DND-41 (cell line): ENCODE results near the gene LRRC23.
A peak's percentile ranks its signal among the peaks of the same experiment; 100 is the strongest.

Experiments
- ATAC-seq: fragments of 200-7000 bp; cut with Tn5 transposase; 3 replicates; pipeline ENCODE4 v1.9.1; 2021; ENCODE audit warnings: low read depth; ENCODE audit not compliant: insufficient read depth
- DNase-seq: peaks from one replicate; pipeline ENCODE4 v3.0.0-alpha.2; 2020
- H2AFZ ChIP-seq: 2 replicates; pipeline ENCODE4 v1.6.0; 2012; ENCODE audit warnings: low read depth, low read length
- H3K27ac ChIP-seq: 2 replicates; pipeline ENCODE4 v1.5.1; 2012; ENCODE audit warnings: low read length, inconsistent platforms
- H3K27me3 ChIP-seq: fragments of 200-600 bp; sonication (generic); 2 replicates; pipeline ENCODE4 v1.6.0; 2012; ENCODE audit warnings: low read length, mild to moderate bottlenecking, inconsistent platforms; ENCODE audit not compliant: insufficient read depth, poor library complexity
- H3K36me3 ChIP-seq: 2 replicates; pipeline ENCODE4 v1.5.1; 2012; ENCODE audit warnings: low read length, inconsistent platforms; ENCODE audit not compliant: insufficient read depth
- H3K4me1 ChIP-seq: 2 replicates; pipeline ENCODE4 v1.5.1; 2012; ENCODE audit warnings: mild to moderate bottlenecking, low read length; ENCODE audit not compliant: insufficient read depth
- H3K4me2 ChIP-seq: 2 replicates; pipeline ENCODE4 v1.6.0; 2012; ENCODE audit warnings: mild to moderate bottlenecking, moderate library complexity, low read length, inconsistent platforms; ENCODE audit not compliant: insufficient read depth
- H3K4me3 ChIP-seq, 2 experiments: fragments of 200-600 bp in 1 of 2; shearing (Covaris generic) in 1 of 2; 2 replicates each; pipeline ENCODE4 v1.5.1; 2012 to 2016; ENCODE audit warnings: inconsistent platforms in 2 of 2, low read length in 2 of 2, mild to moderate bottlenecking in 2 of 2, low read depth in 1 of 2, moderate library complexity in 1 of 2
- H3K79me2 ChIP-seq: 2 replicates; pipeline ENCODE4 v1.6.0; 2012; ENCODE audit warnings: low read length, inconsistent platforms; ENCODE audit not compliant: insufficient read depth
- H3K9ac ChIP-seq: 2 replicates; pipeline ENCODE4 v1.6.0; 2012; ENCODE audit warnings: low read depth, mild to moderate bottlenecking, inconsistent platforms, low read length, moderate library complexity
- H3K9me3 ChIP-seq: 2 replicates; pipeline ENCODE4 v1.5.1; 2012; ENCODE audit warnings: low read length, moderate library complexity, mild to moderate bottlenecking, inconsistent platforms; ENCODE audit not compliant: insufficient read depth, severe bottlenecking
- H4K20me1 ChIP-seq: 2 replicates; pipeline ENCODE4 v1.6.0; 2012; ENCODE audit warnings: low read length; ENCODE audit not compliant: insufficient read depth
- EZH2 ChIP-seq: IDR thresholded peaks from 3 replicates; pipeline ENCODE4 v1.6.1; 2012; ENCODE audit warnings: borderline replicate concordance, low read depth, mild to moderate bottlenecking, moderate library complexity, low read length, inconsistent platforms; ENCODE audit not compliant: severe bottlenecking
- TF ChIP-seq, protein P1 (sequence below): IDR thresholded peaks from 2 replicates; pipeline ENCODE4 v1.5.1; 2012; ENCODE audit warnings: borderline replicate concordance, low read length, moderate library complexity, mild to moderate bottlenecking; ENCODE audit not compliant: poor library complexity, severe bottlenecking; ENCODE audit errors: extremely low read depth

LRRC23 gene

DNA sequence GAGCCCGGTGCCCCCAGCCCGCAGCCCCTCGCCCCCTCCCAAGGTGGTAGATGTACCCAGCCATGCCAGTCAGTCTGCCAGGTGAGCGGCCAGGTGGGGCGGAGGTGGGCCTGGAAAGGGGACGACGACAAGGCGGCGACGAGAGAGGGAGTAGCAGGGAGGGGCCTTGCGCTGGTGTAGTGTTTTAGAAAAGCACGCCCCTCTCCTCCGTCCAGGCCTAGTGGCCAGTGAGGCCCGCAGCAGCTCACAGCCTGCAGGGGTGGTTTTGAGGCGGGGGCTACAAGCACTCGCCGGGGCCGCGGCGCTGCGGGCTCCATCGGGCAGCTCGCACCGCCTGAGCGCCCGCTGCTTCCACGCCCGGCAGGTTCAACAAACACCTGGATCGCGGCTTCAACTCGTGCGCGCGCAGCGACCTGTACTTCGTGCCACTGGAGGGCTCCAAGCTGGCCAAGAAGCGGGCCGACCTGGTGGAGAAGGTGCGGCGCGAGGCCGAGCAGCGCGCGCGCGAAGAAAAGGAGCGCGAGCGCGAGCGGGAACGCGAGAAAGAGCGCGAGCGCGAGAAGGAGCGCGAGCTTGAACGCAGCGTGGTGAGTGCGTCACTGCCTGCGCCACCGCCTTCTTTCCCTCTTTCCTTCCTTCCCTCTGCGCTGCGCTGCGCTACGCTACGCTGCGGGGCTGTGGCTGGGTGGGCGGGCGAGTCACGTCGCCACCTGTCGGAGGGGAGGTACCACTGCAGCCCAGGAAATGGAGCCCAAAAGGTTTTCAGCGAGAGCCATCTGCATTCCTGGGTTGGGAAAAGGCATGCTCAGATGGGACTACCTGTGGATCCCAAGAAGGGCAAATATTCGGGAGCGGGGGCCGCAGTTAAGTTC lies 33.1 kb downstream of the LRRC23 start:
- no peak for TF ChIP-seq EZH2
- TF ChIP-seq, protein P1, sequence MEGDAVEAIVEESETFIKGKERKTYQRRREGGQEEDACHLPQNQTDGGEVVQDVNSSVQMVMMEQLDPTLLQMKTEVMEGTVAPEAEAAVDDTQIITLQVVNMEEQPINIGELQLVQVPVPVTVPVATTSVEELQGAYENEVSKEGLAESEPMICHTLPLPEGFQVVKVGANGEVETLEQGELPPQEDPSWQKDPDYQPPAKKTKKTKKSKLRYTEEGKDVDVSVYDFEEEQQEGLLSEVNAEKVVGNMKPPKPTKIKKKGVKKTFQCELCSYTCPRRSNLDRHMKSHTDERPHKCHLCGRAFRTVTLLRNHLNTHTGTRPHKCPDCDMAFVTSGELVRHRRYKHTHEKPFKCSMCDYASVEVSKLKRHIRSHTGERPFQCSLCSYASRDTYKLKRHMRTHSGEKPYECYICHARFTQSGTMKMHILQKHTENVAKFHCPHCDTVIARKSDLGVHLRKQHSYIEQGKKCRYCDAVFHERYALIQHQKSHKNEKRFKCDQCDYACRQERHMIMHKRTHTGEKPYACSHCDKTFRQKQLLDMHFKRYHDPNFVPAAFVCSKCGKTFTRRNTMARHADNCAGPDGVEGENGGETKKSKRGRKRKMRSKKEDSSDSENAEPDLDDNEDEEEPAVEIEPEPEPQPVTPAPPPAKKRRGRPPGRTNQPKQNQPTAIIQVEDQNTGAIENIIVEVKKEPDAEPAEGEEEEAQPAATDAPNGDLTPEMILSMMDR, result peak; percentile 97
- peaks cover 69% of the 10 kb centered on the region for H3K36me3 ChIP-seq

DNA sequence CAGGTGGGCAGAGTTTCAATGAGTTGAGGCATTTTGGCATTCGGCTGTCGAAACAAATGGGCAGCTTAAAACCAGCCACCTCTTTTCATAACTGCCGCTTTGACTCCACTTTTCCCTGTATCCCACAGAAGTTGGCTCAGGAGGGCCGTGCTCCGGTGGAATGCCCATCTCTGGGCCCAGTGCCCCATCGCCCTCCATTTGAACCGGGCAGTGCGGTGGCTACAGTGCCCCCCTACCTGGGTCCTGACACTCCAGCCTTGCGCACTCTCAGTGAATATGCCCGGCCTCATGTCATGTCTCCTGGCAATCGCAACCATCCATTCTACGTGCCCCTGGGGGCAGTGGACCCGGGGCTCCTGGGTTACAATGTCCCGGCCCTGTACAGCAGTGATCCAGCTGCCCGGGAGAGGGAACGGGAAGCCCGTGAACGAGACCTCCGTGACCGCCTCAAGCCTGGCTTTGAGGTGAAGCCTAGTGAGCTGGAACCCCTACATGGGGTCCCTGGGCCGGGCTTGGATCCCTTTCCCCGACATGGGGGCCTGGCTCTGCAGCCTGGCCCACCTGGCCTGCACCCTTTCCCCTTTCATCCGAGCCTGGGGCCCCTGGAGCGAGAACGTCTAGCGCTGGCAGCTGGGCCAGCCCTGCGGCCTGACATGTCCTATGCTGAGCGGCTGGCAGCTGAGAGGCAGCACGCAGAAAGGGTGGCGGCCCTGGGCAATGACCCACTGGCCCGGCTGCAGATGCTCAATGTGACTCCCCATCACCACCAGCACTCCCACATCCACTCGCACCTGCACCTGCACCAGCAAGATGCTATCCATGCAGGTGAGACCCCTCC lies 34.0 kb downstream of the LRRC23 start:
- peak overlapping the region; percentile 98 for H3K27ac ChIP-seq
- H3K27me3 ChIP-seq, result no peaks in the 10 kb centered on the region
- H4K20me1 ChIP-seq, result peaks cover 8% of the 10 kb centered on the region
- peaks cover 65% of the 10 kb centered on the region for H3K36me3 ChIP-seq
- no peaks in the 10 kb centered on the region for H3K9me3 ChIP-seq
- H3K4me1 ChIP-seq, result peaks cover 48% of the 10 kb centered on the region
- peak overlapping the region; percentile 97 for H3K9ac ChIP-seq
- peaks cover 47% of the 10 kb centered on the region for H3K79me2 ChIP-seq
- TF ChIP-seq, protein P1, result no peak
- TF ChIP-seq EZH2, result no peak
- ATAC-seq (no peak), DNase-seq (no peak)
- peak overlapping the region; percentile 92 for H3K4me2 ChIP-seq
- peak overlapping the region in 1 of 2 experiments; percentile 90; a peak in 3 of 4 replicates for H3K4me3 ChIP-seq
- peak overlapping the region; percentile 67 for H2AFZ ChIP-seq

More for the DNA sequence above, 33.1 kb downstream of the LRRC23 start:
- peaks cover 8% of the 10 kb centered on the region for H4K20me1 ChIP-seq
- peaks cover 39% of the 10 kb centered on the region for H3K4me1 ChIP-seq
- ATAC-seq (peak; percentile 90), DNase-seq (peak; percentile 95)
- H3K27ac ChIP-seq, result peak overlapping the region; percentile 98
- H3K4me3 ChIP-seq, result peak overlapping the region; percentile 65 to 90
- H2AFZ ChIP-seq, result peak overlapping the region; percentile 78
- peaks cover 55% of the 10 kb centered on the region for H3K79me2 ChIP-seq
- no peaks in the 10 kb centered on the region for H3K27me3 ChIP-seq
- peak overlapping the region; percentile 97 for H3K9ac ChIP-seq
- no peaks in the 10 kb centered on the region for H3K9me3 ChIP-seq
- H3K4me2 ChIP-seq, result peak overlapping the region; percentile 92

DNA sequence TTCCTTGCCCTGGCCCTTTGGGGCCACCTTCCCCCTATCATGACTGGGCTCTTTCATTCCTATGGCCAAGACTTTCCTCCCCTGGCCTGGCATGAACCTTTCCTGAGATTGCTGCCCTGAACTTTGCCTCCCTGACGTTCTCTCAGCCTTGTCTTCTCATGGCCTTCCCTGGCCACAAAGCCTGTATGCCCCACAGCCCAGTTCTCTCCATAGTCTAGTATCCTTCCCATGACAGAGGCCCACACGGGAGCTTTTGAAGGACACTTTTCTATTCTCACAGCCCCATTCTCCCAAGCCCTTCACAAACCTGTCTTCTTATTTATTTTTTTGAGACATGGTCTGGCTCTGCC lies 34.5 kb downstream of the LRRC23 start:
- H3K27ac ChIP-seq, result peak overlapping the region; percentile 98
- DNase-seq (no peak), ATAC-seq (no peak)
- H3K4me1 ChIP-seq, result peaks cover 54% of the 10 kb centered on the region
- H3K4me2 ChIP-seq, result peak overlapping the region; percentile 92; the same call in 1 of the 2 replicates
- H3K4me3 ChIP-seq, result no peak overlapping the region; a peak in 1 of 4 replicates
- peaks cover 8% of the 10 kb centered on the region for H4K20me1 ChIP-seq
- no peak overlapping the region for H2AFZ ChIP-seq
- H3K9me3 ChIP-seq, result no peaks in the 10 kb centered on the region
- peaks cover 59% of the 10 kb centered on the region for H3K36me3 ChIP-seq
- TF ChIP-seq, protein P1, result no peak
- no peak for TF ChIP-seq EZH2
- peaks cover 42% of the 10 kb centered on the region for H3K79me2 ChIP-seq
- H3K9ac ChIP-seq, result peak overlapping the region; percentile 97; the same call in 1 of the 2 replicates
- H3K27me3 ChIP-seq, result no peaks in the 10 kb centered on the region
